ENCODE measurements around the gene IER2.

Gene IER2

DNA sequence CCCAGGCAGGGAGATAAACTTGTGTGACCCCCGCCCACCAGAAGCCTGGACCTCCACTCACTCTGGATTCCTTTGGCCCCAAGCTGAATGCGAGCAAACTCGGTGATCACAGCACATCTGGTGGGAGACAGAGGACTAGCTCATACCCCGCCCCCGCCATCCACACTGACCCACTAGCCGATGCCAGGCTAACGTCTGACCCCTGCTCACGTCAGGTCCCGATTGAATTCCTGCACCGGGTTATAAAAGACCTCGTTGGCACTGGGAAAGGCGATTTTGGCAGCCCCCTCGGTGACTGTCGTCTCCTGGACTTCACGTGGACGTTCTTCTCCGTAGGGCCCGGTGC lies 34.3 kb upstream of the IER2 start:
- DNase-seq (ENCODE audit: insufficient read length, low spot score) (no peak), FAIRE-seq (no peak)
- TF ChIP-seq POLR2A (IDR thresholded peaks at IDR 0.05; ENCODE audit: low read depth, low read length): no peak

DNA sequence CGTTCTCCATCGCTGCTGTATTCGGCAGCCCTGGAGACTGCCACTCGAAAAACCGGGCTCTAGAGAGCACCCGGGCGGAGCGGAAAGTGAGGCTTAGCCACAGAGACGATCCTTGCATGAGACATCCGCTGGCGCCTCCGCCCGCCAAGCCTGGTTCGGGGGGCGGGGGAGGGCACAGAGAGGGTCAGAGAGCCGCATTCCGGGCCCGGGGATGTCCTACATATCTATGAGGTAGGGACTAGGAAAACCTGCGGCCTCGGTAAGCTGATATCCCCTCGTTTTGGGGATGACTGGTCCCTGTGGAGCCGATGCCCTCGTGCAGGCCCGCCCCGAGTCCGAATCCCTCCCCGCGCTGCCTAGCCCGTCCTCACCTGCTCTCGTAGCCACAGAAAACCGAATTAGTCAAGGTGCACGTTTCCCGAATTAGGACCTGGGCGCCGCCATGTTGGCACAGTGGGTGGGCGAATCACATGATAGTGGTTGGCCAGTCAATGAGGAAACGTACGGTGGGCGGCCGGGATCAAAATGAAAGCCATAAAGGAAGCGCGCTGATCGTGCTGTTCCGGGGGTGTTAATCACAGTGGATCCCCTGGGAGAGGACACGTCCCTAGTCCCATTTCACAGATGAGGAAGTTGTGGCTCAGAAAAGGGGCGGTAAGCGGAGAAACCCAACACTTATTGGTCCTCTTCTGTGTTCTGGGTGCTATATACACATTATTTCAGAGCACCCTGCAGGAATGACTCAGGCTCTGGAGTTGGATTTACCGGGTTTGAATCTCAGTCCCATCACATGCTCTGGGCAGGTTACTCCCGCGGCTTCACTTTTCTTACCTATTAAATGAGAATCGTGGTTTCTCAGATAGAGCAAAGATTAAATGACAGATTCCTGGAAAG lies 33.7 kb upstream of the IER2 start, which contains the start of gene TRMT1:
Gene TRMT1 (minus strand): TSS at position 459 of the 894 bp plus-strand sequence. CDS start 341 bp downstream, at position 118.
- DNase-seq (ENCODE audit: insufficient read length, low spot score) (peak; percentile 97), FAIRE-seq (peak; percentile 52)
- 0 out of 2 replicates have a peak, but pooled peaks have one; percentile 13 for TF ChIP-seq POLR2A (IDR thresholded peaks at IDR 0.05; ENCODE audit: low read depth, low read length)

DNA sequence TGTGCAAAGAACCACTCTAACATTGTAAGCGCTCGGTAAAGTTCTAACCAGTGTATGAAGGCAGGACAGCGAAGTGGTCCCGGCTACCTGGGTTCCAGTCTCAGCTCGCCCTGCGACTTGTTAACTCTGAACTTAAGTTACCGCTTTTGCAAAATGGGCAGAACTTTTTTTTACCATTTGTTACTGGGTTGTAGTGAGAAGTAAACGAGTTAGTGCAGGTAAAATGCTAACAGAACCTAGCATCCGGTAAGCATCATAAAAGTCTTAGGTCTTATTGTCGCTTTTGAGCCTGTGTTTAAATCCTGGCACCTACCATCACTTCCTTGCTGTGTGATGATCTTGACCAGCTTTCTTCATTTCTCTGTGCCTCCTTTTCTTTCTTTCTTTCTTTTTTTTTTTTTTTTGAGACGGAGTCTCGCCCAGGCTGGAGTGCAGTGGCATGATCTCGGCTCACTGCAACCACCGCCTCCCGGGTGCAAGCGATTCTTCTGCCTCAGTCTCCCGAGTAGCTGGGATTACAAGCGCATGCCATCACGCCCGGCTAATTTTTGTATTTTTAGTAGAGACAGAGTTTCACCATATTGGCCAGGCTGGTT lies 32.9 kb upstream of the IER2 start:
- TF ChIP-seq POLR2A (IDR thresholded peaks at IDR 0.05; ENCODE audit: low read depth, low read length): no peak
- DNase-seq (ENCODE audit: insufficient read length, low spot score): no peak
- FAIRE-seq: no peak

GRCh38 chr19:13117772-13118423 lies 32.3 kb upstream of the IER2 start, which contains the start of gene NACC1:
NACC1 (plus strand) TSS chr19:13118264; CDS start chr19:13135208, 16,944 bp downstream.
- peak; percentile 95 for DNase-seq (ENCODE audit: insufficient read length, low spot score)
- TF ChIP-seq POLR2A (IDR thresholded peaks at IDR 0.05; ENCODE audit: low read depth, low read length): peak; percentile 51
- FAIRE-seq: no peak

DNA sequence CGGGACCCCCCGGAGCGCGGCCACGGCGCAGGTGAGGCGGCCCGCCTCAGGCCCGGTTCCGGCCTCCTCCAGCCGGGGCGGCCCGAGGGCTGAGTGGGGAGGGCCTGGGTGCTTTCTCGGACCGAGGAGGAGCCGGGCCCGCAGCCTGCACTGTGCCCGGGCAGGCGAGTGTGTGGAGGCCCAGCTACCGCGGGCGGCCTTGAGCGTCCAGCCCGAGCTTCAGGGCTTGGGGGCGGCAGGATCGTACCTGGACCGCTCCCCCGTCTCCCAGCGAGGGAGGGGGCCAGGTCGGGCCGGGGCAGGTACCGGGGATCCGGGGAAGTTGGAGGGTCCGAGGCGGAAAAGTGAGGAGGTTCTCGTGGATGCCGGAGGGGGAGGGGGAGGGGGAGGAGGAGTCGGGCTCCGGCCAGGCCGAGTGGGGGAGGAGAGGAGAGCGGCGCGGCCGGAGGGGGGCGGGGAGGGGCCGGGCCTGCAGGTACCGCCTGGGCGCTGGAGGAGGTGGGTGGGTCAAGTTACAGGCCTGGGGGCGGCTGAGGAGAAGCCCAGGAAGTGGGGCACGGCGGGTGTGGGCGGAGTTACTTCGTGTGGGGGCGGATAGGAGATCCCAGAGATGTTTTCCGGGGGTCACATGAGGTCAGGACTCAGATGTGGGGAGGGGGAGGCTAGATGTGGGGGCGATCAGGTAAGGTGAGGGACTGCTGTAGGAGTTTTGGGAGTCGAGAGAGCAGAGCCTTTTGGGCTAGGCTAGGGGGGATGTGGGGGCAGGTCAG lies 31.6 kb upstream of the IER2 start:
- no peak for DNase-seq (ENCODE audit: insufficient read length, low spot score)
- TF ChIP-seq POLR2A (IDR thresholded peaks at IDR 0.05; ENCODE audit: low read depth, low read length): no peak
- no peak for FAIRE-seq

- TF ChIP-seq POLR2A (IDR thresholded peaks at IDR 0.05; ENCODE audit: low read depth, low read length): no peak
- no peak for FAIRE-seq
- no peak for DNase-seq (ENCODE audit: insufficient read length, low spot score)
Measured at GRCh38 chr19:13119627-13120026, 30.6 kb upstream of the IER2 start.

- TF ChIP-seq POLR2A (IDR thresholded peaks at IDR 0.05; ENCODE audit: low read depth, low read length): no peak
- FAIRE-seq (no peak), DNase-seq (ENCODE audit: insufficient read length, low spot score) (no peak)
Measured at GRCh38 chr19:13120031-13120430, 30.2 kb upstream of the IER2 start.

DNA sequence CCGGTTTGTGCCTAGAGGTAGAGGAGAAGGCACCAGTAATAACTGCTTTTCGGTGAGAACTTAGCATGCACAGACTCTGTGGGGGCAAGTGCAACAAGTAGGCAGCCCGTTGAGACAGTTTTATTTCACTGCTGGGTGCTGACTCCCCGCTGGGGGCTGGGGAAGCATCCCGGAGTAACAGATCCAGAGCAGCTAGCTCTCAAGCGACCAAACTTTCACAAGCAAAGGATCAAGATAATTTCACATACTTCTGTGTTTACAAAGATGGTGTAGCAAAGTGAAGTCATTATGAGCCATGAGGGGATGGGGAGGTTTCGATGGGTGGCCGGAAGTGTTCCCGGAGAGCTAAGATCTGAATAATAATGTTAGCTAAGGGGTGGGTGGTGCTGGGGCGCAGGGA lies 29.4 kb upstream of the IER2 start:
- TF ChIP-seq POLR2A (IDR thresholded peaks at IDR 0.05; ENCODE audit: low read depth, low read length): no peak
- DNase-seq (ENCODE audit: insufficient read length, low spot score) (no peak), FAIRE-seq (no peak)

DNA sequence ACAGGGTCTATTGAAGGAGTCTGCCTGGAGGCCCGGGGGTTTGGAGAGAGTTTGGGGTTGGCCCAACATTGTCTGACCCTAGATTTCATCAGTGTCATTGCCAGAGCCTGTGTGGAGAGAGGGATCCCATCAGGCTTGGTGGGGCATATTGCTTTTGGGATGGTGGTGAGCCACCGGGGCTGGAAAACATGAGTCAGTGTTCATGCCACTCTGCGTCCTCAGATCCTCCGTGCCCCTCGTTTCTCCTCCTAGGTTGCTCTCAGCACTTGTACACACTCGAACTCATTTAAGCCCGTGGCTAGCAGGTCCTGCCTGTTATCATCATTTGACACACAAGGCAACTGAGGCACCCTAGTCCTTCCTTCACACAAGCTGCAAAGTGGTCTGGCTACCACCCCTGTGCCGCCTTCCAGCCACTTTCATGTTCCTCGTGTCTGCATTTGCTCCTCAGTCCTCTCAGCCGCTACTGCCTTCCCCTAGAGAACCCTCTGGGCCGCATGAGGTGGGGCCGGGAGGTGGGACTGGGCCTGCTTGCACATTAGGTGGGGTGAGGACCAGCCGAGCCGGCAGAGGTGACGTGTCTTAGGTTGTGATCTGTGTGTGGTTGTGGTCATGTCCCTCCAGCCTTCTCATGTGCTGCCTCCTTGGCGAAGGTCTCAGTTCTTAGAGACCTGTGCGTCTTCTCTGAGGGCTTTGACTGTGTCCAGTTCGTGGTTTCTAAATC lies 28.5 kb upstream of the IER2 start:
- TF ChIP-seq POLR2A (IDR thresholded peaks at IDR 0.05; ENCODE audit: low read depth, low read length): no peak
- DNase-seq (ENCODE audit: insufficient read length, low spot score) (no peak), FAIRE-seq (no peak)

DNA sequence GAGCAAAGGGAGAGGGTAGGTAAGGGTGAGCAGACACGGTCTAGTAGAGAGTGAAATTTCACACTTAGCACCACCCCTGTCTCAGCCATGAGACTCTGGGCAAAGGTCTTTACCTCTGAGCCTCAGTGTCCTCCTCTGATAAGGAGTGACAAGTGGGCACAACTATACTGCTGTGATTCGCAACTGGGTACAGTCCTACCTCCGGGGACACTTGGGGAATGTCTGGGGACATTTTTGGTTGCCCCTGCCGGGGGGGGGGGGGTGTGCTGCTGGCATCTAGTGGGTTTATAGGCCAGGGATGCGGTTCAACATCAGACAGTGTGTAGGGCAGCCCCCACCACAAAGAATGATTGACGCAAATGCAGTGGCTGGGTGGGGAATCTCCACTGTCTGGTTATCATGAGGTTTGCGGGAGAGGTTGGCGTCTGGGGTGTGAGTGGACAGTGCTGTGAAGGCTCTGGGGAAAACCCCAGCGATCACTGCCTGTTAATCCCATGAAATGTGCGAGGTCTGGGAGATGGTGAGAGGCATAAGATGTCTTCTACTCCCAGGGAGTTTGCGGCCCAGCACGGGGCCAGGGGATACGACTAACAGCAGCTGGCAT lies 27.8 kb upstream of the IER2 start:
- TF ChIP-seq POLR2A (IDR thresholded peaks at IDR 0.05; ENCODE audit: low read depth, low read length): no peak
- DNase-seq (ENCODE audit: insufficient read length, low spot score) (no peak), FAIRE-seq (no peak)

GRCh38 chr19:13122980-13123957 lies 26.9 kb upstream of the IER2 start:
- DNase-seq (ENCODE audit: insufficient read length, low spot score): no peak
- no peak for TF ChIP-seq POLR2A (IDR thresholded peaks at IDR 0.05; ENCODE audit: low read depth, low read length)

GRCh38 chr19:13127051-13127450 lies 23.2 kb upstream of the IER2 start:
- no peak for TF ChIP-seq POLR2A (IDR thresholded peaks at IDR 0.05; ENCODE audit: low read depth, low read length)
- DNase-seq (ENCODE audit: insufficient read length, low spot score): no peak
- FAIRE-seq: no peak

More at GRCh38 chr19:13122980-13123957, 26.9 kb upstream of the IER2 start:
- no peak for FAIRE-seq
